Activated effector memory CD4-positive, alpha-beta T cell treated with Interleukin-2 at 50 U/mL for 16 hours (primary cell): Measurements from ENCODE around the gene ZGLP1.
A peak's percentile ranks its signal among the peaks of the same experiment; 100 is the strongest.

Experiments used
- DNase-seq: peaks from one replicate; pipeline ENCODE4 v3.0.0-alpha.2; 2020

The ZGLP1 gene

GRCh38 chr19:10325732-10326131 is 16.1 kb upstream of the ZGLP1 start:
- no peak for DNase-seq

GRCh38 chr19:10321874-10322835 is 12.5 kb upstream of the ZGLP1 start:
- no peak for DNase-seq

- no peak for DNase-seq
Observed at GRCh38 chr19:10321417-10321797, 11.8 kb upstream of the ZGLP1 start.

DNA sequence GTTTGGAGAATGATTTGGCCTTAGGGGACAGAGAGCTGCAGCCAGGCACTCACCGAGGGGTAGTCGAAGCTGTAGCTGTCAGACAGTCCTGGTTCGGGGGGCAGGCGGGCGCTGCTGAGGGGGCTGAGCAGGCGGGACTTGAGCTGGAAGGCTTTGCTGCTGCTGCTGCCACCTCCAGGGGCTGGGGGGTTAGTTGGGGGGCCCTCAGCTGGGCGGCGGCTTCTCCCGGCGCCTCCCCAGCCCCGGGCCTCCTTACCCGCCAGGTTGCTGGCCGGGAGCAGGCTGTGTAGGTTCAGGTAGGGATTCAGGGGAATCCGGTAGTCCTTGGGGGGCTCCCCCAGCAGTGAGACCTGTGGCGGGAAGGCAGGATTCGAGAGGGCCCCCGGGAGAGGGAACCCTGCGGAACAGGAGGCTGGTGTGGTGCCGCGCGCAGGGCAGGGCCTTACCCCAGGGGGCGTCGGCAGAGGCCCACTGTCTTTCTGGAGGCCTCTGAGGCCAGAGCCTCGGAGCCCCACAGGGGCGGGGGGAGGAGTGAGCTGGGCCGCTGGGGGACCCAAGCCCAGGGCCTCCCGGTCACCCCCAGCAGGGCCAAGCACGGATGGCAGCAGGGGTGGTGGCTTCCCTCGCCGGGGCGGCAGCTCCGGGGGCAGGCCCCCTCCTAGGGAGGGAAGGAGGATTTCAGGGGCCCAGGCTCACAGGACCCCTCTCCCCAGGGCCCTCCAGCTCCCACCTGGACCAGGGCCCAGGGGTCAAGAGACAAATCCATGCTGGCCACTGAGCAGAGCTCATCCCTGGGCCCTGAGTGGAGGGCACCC is 11.2 kb upstream of the ZGLP1 start:
- DNase-seq, result no peak

- DNase-seq, result no peak
Observed at GRCh38 chr19:10318807-10319682, 9.4 kb upstream of the ZGLP1 start.

DNA sequence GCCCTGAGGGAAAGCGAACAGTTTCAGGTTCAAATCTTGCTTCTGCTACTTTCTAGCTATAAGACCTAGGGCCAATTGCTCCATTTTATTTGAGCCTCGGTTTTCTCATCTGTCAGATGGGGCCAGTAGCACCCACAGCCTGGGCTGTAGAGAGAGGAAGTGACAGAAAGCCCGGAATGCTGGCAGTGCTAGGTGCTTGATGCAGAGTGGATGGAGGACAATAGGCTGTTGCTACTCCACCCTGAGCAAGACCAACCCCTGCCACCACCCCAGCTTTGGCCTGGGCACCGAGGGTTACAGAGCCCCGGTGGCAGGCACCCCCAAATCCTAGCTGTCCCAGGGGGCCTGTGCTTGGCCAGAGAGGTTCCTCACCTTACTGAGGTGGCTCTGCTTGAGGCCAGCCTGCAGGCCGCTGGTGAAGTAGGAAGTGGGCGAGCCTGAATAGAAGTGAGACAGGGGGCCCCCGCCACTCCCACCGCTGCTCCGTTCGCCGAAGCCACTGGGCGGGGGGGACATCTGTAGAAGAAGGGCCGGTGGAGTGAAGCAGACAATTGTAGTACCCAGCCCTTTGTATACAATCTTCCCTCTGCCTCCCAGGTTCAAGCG is 8.3 kb upstream of the ZGLP1 start:
- no peak for DNase-seq

DNA sequence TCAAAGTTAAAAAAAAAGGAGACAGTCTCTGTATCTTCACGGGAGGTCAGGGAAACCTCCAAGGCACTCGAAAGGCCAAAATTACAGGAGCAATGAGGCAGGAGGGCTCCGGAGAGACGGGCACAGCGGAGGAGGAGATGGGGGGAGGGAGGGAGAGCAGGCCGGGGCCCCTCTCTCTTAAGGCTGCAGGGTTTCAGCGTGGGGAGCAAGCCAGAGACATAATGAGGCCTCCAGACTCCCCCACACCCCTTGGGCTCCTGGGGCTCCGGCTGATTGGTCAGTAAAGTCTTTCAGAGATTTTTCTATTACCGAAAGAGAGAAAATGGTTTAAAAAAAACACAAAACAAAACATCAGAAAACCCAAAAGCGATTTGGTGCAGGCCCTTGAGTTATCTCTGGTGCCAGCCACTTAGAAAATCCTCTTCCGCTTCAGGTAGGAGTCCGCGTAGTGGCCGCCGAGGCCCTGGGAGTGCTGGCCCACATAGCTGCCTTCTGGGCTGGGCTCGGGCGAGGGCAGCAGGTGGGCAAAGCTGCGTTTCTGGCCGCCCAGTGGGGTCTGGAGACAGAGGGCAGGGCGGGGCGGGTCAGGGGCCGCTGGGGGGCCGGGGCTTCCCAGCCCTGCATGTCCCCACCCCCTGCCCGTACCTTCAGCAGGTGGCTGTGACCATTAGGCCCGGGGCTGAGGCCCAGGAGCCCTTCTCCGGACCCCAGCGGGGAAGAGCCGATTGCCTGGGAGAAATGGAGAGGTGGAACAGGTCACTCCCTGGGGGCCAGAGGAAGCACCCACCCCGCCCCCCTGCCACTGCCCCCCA is 7.6 kb upstream of the ZGLP1 start:
- DNase-seq, result no peak

- no peak for DNase-seq
Observed at GRCh38 chr19:10316229-10317044, 6.8 kb upstream of the ZGLP1 start.

DNA sequence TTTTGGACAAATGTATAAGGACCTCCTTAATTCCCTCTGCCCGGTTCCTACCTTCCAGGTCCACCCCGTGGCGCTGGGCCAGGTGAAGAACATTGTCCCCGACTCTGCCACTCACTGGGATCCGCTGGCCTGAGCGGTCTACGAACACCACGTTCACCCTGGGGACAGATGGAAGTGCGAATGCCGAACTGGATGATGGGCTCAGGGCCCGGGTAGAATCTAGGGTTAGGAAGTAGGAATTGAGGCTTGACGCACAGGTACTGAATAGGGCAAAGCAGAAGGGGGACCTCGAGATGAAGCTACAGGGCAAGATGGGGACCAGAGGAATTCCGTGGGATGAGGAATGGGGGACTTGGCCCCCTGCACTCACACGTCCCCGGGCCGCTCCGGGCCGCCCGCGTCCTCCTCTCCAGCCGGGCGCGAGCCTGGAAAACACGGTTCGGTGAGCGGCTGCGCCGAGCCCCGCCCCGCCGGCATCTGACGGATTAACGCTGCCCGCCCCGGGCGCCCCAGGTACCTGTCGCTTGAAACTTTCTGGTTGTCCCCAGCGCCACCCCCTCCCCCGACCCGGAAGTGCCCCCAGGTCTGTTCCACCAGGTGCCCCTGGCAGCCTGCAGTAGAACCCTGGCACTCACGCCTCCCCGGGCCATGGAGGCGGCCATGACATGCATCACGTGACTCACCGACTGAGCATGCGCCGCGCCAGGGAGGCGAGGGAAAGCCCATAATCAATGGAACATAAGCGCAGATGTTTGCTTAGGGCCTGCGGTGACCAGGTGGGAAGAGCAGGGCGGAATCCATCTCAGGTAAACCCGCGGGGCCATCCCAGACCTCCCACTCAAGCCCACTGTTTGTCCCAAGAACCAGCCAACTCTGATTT is 6.0 kb upstream of the ZGLP1 start, which contains the start of gene FDX2:
Gene FDX2 (minus strand): TSS at position 681 of the 880 bp plus-strand sequence. CDS start 19 bp downstream, at position 662.
- peak; percentile 79 for DNase-seq

- no peak for DNase-seq
Observed at GRCh38 chr19:10306327-10306726, 3.3 kb downstream of the ZGLP1 start.

- no peak for DNase-seq
Observed at GRCh38 chr19:10305139-10305806, 4.3 kb downstream of the ZGLP1 start.

DNA sequence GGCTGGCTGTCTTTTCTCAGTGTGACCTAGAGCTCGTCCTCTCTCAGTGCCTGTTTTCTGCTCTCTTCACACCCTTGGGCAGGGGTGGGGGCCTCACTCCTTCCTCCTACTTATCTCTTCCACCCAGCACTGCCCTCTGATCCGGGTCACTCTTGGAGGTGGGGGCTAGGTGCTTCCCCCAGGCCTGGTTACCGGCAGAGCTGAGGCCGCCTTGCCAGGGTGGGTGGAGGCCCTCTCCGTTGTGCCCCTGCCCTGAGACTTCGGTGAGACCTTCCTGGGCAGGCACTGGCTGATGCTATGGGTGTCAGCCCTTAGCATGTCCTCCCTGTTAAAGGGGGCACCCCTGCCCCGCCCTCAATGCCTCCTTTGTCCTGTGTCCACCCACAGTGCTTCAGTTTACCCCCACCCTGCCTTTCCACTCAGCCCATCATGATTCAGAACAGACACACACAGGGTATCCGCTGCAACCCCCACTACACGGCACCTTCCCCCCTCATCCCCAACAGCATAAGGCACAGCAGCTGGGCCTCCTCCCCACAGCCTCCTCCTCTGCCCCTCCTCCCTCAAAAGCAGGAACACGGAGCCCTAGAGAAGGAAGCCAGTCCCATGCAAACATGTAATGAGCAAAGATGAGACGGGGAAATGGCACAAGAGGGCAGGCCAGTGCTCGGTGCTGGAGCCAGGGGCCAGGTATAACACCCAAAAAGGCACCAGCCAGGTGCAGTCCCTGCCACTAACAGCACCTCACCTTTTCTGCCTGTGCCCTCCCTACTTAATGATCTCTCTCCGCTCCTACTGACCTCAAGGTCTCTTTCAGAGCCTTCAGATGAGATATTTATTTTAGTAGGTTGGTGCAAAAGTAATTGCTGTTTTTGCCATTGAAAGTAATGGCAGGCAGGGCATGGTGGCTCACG is 9.8 kb downstream of the ZGLP1 start:
- no peak for DNase-seq

DNA sequence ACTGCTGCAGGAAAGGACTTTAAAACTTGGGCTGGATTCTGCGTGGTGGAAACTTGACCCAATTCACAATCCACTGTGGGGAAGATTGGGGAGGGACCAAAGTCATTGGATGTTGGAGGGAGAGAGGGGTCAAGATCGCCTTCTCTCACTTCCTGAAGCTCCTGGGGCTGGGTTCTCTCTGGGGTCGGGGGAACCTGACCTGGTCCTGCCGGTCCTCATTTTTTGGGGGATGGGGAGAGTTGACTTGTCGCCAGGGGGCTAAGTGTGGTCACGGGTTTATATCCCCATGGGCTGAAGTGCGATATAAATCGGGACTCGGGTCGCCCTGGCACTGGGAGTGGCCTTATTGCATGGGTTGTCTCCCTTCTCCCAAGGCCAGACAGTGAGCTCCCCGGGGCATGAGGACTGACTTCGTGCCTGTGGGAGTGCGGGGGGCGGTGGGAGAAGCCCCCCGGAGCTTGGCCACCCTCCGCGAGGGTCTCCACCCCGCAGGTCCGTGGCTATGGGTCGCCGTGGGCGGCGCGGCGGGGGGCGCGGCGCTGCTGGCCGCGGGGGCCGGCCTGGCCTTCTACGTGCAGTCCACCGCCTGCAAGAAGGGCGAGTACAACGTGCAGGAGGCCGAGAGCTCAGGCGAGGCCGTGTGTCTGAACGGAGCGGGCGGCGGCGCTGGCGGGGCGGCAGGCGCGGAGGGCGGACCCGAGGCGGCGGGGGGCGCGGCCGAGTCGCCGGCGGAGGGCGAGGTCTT is 13.6 kb downstream of the ZGLP1 start:
- DNase-seq, result no peak

- peak; percentile 61 for DNase-seq
Observed at GRCh38 chr19:10295305-10295846, 14.2 kb downstream of the ZGLP1 start.

GRCh38 chr19:10294368-10294697 is 15.3 kb downstream of the ZGLP1 start:
- no peak for DNase-seq

- DNase-seq, result no peak
Observed at GRCh38 chr19:10293637-10294367, 15.8 kb downstream of the ZGLP1 start.
